SK-N-SH treated with all-trans-retinoic acid at 6 μM for 48 hours (cell line): ENCODE data around the gene ZNF773.

Source experiments
- PPARA ChIP-seq: fragments of 250-450 bp; sonication (Bioruptor Pico); IDR thresholded peaks from 2 replicates; pipeline ENCODE4 v1.5.0; 2020; ENCODE audit warnings: mild to moderate bottlenecking, borderline replicate concordance
- ZNF70 ChIP-seq: fragments of 450-650 bp; formaldehyde crosslinking; IDR thresholded peaks from 2 replicates; pipeline ENCODE4 v1.5.0; 2020; ENCODE audit warnings: mild to moderate bottlenecking, moderate library complexity
- TF ChIP-seq, protein P1 (sequence below): fragments of 250-450 bp; sonication (Bioruptor Pico); IDR thresholded peaks from 2 replicates; pipeline ENCODE4 v1.5.0; 2020; ENCODE audit warnings: mild to moderate bottlenecking, moderate library complexity

DNA sequence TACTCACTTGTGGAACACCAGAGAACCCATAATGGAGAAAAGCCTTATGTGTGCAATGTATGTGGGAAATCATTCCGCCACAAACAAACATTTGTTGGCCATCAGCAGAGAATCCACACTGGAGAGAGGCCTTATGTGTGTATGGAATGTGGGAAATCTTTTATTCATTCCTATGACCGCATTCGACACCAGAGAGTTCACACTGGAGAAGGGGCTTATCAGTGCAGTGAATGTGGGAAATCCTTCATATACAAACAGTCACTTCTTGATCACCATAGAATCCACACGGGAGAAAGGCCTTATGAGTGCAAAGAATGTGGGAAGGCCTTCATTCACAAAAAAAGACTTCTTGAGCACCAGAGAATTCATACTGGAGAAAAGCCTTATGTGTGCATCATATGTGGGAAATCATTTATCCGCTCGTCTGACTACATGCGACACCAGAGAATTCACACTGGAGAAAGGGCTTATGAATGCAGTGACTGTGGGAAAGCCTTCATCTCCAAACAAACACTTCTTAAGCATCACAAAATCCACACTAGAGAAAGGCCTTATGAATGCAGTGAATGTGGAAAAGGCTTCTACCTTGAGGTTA, 38.3 kb downstream of the ZNF773 start:
- TF ChIP-seq PPARA (no peak), ZNF70 (no peak)
- TF ChIP-seq, protein P1, sequence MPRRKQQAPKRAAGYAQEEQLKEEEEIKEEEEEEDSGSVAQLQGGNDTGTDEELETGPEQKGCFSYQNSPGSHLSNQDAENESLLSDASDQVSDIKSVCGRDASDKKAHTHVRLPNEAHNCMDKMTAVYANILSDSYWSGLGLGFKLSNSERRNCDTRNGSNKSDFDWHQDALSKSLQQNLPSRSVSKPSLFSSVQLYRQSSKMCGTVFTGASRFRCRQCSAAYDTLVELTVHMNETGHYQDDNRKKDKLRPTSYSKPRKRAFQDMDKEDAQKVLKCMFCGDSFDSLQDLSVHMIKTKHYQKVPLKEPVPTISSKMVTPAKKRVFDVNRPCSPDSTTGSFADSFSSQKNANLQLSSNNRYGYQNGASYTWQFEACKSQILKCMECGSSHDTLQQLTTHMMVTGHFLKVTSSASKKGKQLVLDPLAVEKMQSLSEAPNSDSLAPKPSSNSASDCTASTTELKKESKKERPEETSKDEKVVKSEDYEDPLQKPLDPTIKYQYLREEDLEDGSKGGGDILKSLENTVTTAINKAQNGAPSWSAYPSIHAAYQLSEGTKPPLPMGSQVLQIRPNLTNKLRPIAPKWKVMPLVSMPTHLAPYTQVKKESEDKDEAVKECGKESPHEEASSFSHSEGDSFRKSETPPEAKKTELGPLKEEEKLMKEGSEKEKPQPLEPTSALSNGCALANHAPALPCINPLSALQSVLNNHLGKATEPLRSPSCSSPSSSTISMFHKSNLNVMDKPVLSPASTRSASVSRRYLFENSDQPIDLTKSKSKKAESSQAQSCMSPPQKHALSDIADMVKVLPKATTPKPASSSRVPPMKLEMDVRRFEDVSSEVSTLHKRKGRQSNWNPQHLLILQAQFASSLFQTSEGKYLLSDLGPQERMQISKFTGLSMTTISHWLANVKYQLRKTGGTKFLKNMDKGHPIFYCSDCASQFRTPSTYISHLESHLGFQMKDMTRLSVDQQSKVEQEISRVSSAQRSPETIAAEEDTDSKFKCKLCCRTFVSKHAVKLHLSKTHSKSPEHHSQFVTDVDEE (CRISPR knock-in tag), result no peak
